Mucosa of descending colon (tissue), 3 donors: Measurements from ENCODE around the gene GPD1L. TPM values are rescaled to one million over a fixed set of nuclear protein-coding genes. Genes with fewer than 3 reads are reported as not detected.

Source experiments
- ATAC-seq: fragments of 200-7000 bp; cut with Tn5 transposase; one replicate; pipeline ENCODE4 v1.9.1; 2020; ENCODE audit warnings: mild to moderate bottlenecking, moderate library complexity
- DNase-seq, 3 donors: peaks; one replicate each; pipeline ENCODE4 v3.0.0-alpha.2; 2020
- H3K36me3 ChIP-seq: fragments of 200-600 bp; one replicate; pipeline ENCODE4 v1.8.0; 2021; ENCODE audit warnings: low read depth, mild to moderate bottlenecking
- H3K4me1 ChIP-seq: fragments of 200-600 bp; one replicate; pipeline ENCODE4 v1.8.0; 2021; ENCODE audit warnings: low read depth, mild to moderate bottlenecking
- H3K4me3 ChIP-seq: fragments of 200-600 bp; one replicate; pipeline ENCODE4 v1.8.0; 2021; ENCODE audit warnings: mild to moderate bottlenecking
- H3K9me3 ChIP-seq: fragments of 200-600 bp; one replicate; pipeline ENCODE4 v1.8.0; 2021; ENCODE audit warnings: mild to moderate bottlenecking
- intact Hi-C, 2 donors: fragments of 100-400 bp; cut with DNase I in 1 of 2; cut with micrococcal nuclease in 1 of 2; formaldehyde crosslinking; loops; one replicate each; pipeline versions ENCODE4 v1.11.0 to v1.11.1; 2022; cut with DNase I, micrococcal nuclease
- total RNA-seq, 3 donors: library from RNA; stranded (reverse); fragmentation: NEBNext Ultra II Directional in 2 of 3; extraction: Animal tissue kit (Norgen Biotek cat#: 25700) in 2 of 3; gene quantifications; one replicate each; pipeline versions ENCODE4 v1.2.1 to v1.2.4, GENCODE V29; 2021 to 2023
- TF ChIP-seq, protein P1 (sequence below): fragments of 200-600 bp; IDR thresholded peaks from one replicate; pipeline ENCODE4 v1.8.0; 2022; ENCODE audit warnings: antibody characterized with exemption, mild to moderate bottlenecking
- donor health status: DM: no; HTN: no; CAD: no; lungs with moderate emphysema.
- donor health status: DM: no; HTN: no; CAD: no.
- donor health status: DM: no; HTN: yes; CAD: no.

GPD1L gene
- total RNA-seq, 3 donors from 2014 or later, result 57.6 to 122 (median 72.1) TPM

DNA sequence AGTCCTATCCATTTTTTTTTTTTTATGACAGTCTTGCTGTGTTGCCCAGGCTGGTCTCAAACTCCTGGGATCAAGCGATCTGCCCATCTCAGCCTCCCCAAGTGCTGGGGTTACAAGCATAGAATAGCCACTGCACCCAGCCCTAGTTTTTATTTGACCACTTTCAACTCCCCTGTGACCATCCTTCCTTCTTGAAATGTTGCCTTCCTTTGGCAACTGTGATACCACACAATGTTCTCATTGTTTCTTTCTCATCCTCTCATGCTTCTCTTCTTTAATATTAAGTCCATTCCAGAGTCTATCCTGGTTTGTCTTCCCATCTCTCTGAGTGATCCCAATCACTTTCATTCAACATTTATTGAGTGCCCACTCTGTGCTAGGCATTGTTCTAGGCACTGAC, 7.9 kb upstream of the GPD1L start:
- intact Hi-C loops, result no loop called here
- ATAC-seq (no peak), DNase-seq (no peak)
- peaks cover 16% of the 10 kb centered on the region for H3K9me3 ChIP-seq
- H3K36me3 ChIP-seq, result no peaks in the 10 kb centered on the region
- H3K4me3 ChIP-seq, result no peak overlapping the region
- TF ChIP-seq, protein P1, sequence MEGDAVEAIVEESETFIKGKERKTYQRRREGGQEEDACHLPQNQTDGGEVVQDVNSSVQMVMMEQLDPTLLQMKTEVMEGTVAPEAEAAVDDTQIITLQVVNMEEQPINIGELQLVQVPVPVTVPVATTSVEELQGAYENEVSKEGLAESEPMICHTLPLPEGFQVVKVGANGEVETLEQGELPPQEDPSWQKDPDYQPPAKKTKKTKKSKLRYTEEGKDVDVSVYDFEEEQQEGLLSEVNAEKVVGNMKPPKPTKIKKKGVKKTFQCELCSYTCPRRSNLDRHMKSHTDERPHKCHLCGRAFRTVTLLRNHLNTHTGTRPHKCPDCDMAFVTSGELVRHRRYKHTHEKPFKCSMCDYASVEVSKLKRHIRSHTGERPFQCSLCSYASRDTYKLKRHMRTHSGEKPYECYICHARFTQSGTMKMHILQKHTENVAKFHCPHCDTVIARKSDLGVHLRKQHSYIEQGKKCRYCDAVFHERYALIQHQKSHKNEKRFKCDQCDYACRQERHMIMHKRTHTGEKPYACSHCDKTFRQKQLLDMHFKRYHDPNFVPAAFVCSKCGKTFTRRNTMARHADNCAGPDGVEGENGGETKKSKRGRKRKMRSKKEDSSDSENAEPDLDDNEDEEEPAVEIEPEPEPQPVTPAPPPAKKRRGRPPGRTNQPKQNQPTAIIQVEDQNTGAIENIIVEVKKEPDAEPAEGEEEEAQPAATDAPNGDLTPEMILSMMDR, result no peak
- no peaks in the 10 kb centered on the region for H3K4me1 ChIP-seq

DNA sequence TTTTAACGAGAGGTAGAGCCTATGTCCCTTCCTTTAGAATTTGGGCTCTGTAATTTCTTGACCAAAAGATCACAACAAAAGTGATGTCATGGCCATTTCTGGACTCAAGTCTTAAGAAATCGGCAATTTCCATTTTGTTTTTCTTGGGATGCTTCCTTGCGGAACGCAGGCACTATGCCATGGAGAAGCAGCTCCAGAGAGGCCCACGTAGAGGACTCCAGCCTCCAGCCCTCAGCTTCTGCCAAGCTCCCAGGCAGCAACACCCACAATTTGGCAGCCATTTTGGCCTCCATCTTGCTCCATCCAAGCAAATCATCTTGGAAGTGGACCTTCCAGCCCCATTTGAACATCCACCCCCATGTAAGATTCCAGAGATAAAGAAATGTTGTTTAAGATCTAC, 6.0 kb upstream of the GPD1L start:
- Histone ChIP-seq H3K9me3 (peaks cover 16% of the 10 kb centered on the region), H3K4me3 (no peak overlapping the region), H3K36me3 (no peaks in the 10 kb centered on the region), H3K4me1 (no peaks in the 10 kb centered on the region)
- ATAC-seq (no peak), DNase-seq (no peak)
- intact Hi-C loops, result no loop called here
- TF ChIP-seq, protein P1, result no peak

DNA sequence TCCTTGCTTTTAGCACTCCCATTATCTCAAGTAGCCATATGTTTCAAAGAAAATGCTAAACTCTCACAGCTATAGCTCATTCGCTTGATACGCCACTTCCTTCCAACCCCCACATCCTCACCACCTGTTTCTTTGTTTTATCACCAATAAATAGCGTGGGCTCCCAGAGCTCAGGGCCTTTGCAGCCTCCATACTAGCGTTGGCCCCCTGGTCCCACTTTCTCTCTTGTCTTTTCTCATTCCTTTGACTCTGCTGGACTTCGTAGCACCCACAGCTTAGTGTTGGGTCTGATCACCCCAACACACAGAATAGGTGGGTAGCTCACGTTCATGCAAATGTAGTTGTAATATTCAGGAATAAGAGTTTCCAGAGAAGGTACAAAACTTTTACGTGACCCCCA, 4.1 kb upstream of the GPD1L start:
- no peaks in the 10 kb centered on the region for H3K36me3 ChIP-seq
- H3K4me3 ChIP-seq, result no peak overlapping the region
- H3K4me1 ChIP-seq, result peaks cover 5% of the 10 kb centered on the region
- intact Hi-C loops, result no loop called here
- TF ChIP-seq, protein P1, result no peak
- peaks cover 16% of the 10 kb centered on the region for H3K9me3 ChIP-seq
- ATAC-seq, result no peak
- DNase-seq, result no peak

GRCh38 chr3:32104492-32104891, 1.9 kb upstream of the GPD1L start:
- H3K4me1 ChIP-seq, result peaks cover 20% of the 10 kb centered on the region
- H3K9me3 ChIP-seq, result peaks cover 16% of the 10 kb centered on the region
- TF ChIP-seq, protein P1, result no peak

DNA sequence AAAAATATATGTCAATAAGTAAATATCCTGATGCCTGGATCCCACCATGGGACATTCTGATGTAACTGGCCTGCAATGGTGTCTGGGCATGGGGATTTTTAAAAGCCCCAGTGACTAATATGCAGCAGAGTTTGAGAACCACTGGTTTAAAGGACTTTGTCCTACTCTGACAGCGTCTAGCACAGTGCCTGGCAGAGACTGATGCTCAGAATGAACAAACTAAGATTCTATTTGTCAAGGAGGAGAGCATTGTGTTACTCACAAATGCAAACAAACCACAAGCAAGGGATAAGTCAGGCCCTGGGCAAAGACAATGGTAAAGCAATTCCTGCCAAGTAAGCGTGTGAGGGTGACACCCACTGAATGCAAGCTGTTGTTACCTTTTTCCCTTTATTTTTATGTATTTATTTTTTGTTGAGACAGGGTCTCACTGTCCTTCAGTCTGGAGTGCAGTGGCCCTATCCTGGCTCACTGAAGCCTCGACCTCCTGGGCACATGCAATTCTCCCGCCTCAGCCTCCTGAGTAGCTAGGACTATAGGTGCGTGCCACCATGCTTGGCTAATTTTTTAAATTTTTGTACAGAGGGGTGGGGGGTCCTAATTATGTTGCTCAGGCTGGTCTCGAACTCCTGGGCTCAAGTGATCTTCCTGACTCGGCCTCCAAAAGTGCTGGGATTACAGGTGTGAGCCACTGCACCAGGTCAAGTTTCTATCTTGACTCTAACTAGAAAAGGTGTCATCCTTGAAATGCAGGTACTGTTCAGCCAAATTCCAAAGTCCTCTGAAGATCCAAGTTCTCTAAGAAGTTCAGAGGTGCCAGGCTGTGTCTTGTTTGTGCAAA, 909 bp upstream of the GPD1L start:
- ATAC-seq (peak; percentile 42), DNase-seq (peak in 1 of 3 donors; percentile 14)
- Histone ChIP-seq H3K4me3 (no peak overlapping the region), H3K4me1 (peaks cover 29% of the 10 kb centered on the region), H3K9me3 (peaks cover 16% of the 10 kb centered on the region), H3K36me3 (no peaks in the 10 kb centered on the region)
- intact Hi-C loops, result no loop called here
- TF ChIP-seq, protein P1, result no peak

More at GRCh38 chr3:32104492-32104891, 1.9 kb upstream of the GPD1L start:
- ATAC-seq (no peak), DNase-seq (no peak)
- Histone ChIP-seq H3K4me3 (no peak overlapping the region), H3K36me3 (no peaks in the 10 kb centered on the region)
- intact Hi-C loops, result no loop called here
